HepG2 (cell line): ENCODE measurements around the gene SLC38A1. TPM values are rescaled to one million over a fixed set of nuclear protein-coding genes. Genes with fewer than 3 reads are reported as not detected.

Experiments
- ATAC-seq: fragments of 200-7000 bp; cut with Tn5 transposase; 3 replicates; pipeline ENCODE4 v1.9.1; 2020; ENCODE audit warnings: mild to moderate bottlenecking, moderate library complexity
- BruUV-seq: library from RNA; stranded (reverse); fragments of 400-500 nt; replicated peaks from 2 replicates; lab custom pipeline; 2021; lab: Mats Ljungman, UMichigan
- CTCF ChIA-PET: fragments of 300-600 bp; formaldehyde crosslinking; extraction: SDS; loops from one replicate; lab custom pipeline; 2021; ENCODE audit warnings: low total read pairs, inconsistent platforms, low intra/inter-chr PET ratio; lab: Yijun Ruan, JAX
- POLR2A ChIA-PET: fragments of 350-600 bp; sonication (Branson Sonifier 250); formaldehyde crosslinking; loops from one replicate; lab custom pipeline; 2020; ENCODE audit warnings: antibody characterized with exemption, inconsistent platforms; lab: Yijun Ruan, JAX
- DNase-seq: peaks from one replicate; pipeline ENCODE4 v3.0.0-alpha.2; 2015; ENCODE audit warnings: low spot score
- FAIRE-seq: peaks from 3 replicates; lab custom pipeline; 2011; peaks lifted over from hg19 to GRCh38; lab: Jason Lieb, UNC
- H2AFZ ChIP-seq: one replicate; pipeline ENCODE4 v1.6.1; 2011; ENCODE audit warnings: low read length, inconsistent platforms
- H3K27ac ChIP-seq: fragments of 300-600 bp; 3 replicates; pipeline ENCODE4 v1.8.0; 2011; ENCODE audit warnings: mixed run types, mild to moderate bottlenecking, mixed read lengths, low read length, inconsistent platforms; ENCODE audit not compliant: insufficient read depth; ENCODE audit errors: extremely low read length
- H3K27me3 ChIP-seq, 2 experiments: fragments of 200-600 bp in 1 of 2; 2 replicates in 1 of 2; 3 replicates in 1 of 2; pipeline versions ENCODE4 v1.6.0 to v1.8.0; 2011; ENCODE audit warnings: low read length in 2 of 2, mild to moderate bottlenecking in 2 of 2, moderate library complexity in 2 of 2, inconsistent platforms in 1 of 2; ENCODE audit not compliant: insufficient read depth in 2 of 2, control insufficient read depth in 1 of 2
- H3K36me3 ChIP-seq, 2 experiments: fragments of 200-600 bp in 1 of 2; replicated peaks in 1 of 2; 2 replicates in 1 of 2; 3 replicates in 1 of 2; pipeline versions ENCODE4 v1.5.1 to v1.8.0; 2011; ENCODE audit warnings: low read length in 2 of 2, inconsistent platforms in 1 of 2; ENCODE audit not compliant: insufficient read depth in 2 of 2, control insufficient read depth in 1 of 2
- H3K4me1 ChIP-seq: 2 replicates; pipeline ENCODE4 v1.5.1; 2012; ENCODE audit warnings: low read length, inconsistent platforms; ENCODE audit not compliant: insufficient read depth
- H3K4me2 ChIP-seq: 2 replicates; pipeline ENCODE4 v1.6.0; 2011; ENCODE audit warnings: low read depth, low read length, inconsistent platforms
- H3K4me3 ChIP-seq, 3 experiments: fragments of 200-600 bp in 1 of 3; sonication (generic), shearing (Covaris generic) in 1 of 3; replicated peaks in 1 of 3; 2 replicates each; pipeline ENCODE4 v1.5.1; 2011 to 2016; ENCODE audit warnings: low read length in 3 of 3, inconsistent platforms in 2 of 3, low read depth in 2 of 3, mild to moderate bottlenecking in 2 of 3, control low read depth in 1 of 3, mixed read lengths in 1 of 3; ENCODE audit not compliant: insufficient read depth in 1 of 3
- H3K79me2 ChIP-seq: one replicate; pipeline ENCODE4 v1.6.1; 2011; ENCODE audit warnings: low read length, inconsistent platforms; ENCODE audit not compliant: insufficient read depth
- H3K9ac ChIP-seq: 2 replicates; pipeline ENCODE4 v1.6.0; 2011; ENCODE audit warnings: mild to moderate bottlenecking, low read depth, low read length, inconsistent platforms; ENCODE audit not compliant: insufficient read depth
- H3K9me3 ChIP-seq: 2 replicates; pipeline ENCODE4 v1.5.1; 2012; ENCODE audit warnings: mild to moderate bottlenecking, low read length
- H4K20me1 ChIP-seq: 2 replicates; pipeline ENCODE4 v1.6.0; 2011; ENCODE audit warnings: inconsistent platforms, mild to moderate bottlenecking, low read length, moderate library complexity; ENCODE audit not compliant: insufficient read depth
- ARHGAP35 ChIP-seq: sonication (generic); formaldehyde crosslinking; IDR thresholded peaks from 2 replicates; pipeline ENCODE4 v1.9.0; 2022; ENCODE audit warnings: mild to moderate bottlenecking, inconsistent platforms, moderate library complexity, missing genetic modification reagents, borderline replicate concordance
- ARID2 ChIP-seq: sonication (generic); formaldehyde crosslinking; IDR thresholded peaks from 2 replicates; pipeline ENCODE4 v1.8.1; 2022; ENCODE audit warnings: mild to moderate bottlenecking, missing genetic modification reagents, borderline replicate concordance
- PHF21A ChIP-seq: sonication (generic); formaldehyde crosslinking; IDR thresholded peaks from 2 replicates; pipeline ENCODE4 v1.5.0; 2020; ENCODE audit warnings: mild to moderate bottlenecking, missing genetic modification reagents
- POLR2G ChIP-seq: fragments of 200-400 bp; formaldehyde crosslinking; IDR thresholded peaks from 2 replicates; pipeline ENCODE4 v1.6.1; 2018; ENCODE audit warnings: mild to moderate bottlenecking, low read depth, low read length, moderate library complexity
- RBM22 ChIP-seq: fragments of 200-400 bp; formaldehyde crosslinking; optimal IDR thresholded peaks from 2 replicates; pipeline ENCODE3; 2017; ENCODE audit warnings: mild to moderate bottlenecking, low read length, moderate library complexity
- RELA ChIP-seq: sonication (generic); formaldehyde crosslinking; IDR thresholded peaks from 2 replicates; pipeline ENCODE4 v1.4.0; 2020; ENCODE audit warnings: missing genetic modification reagents
- SKI ChIP-seq: fragments of 450-650 bp; IDR thresholded peaks from one replicate; pipeline ENCODE4 v1.6.1; 2018; ENCODE audit warnings: mild to moderate bottlenecking; ENCODE audit not compliant: partially characterized antibody
- ZBTB20 ChIP-seq: sonication (generic); formaldehyde crosslinking; IDR thresholded peaks from 2 replicates; pipeline ENCODE4 v1.8.1; 2023; ENCODE audit warnings: missing genetic modification reagents, low read depth, mild to moderate bottlenecking, borderline replicate concordance
- ZFP1 ChIP-seq: IDR thresholded peaks from 2 replicates; pipeline ENCODE4 v1.6.1; 2016
- ZNF414 ChIP-seq: sonication (generic); formaldehyde crosslinking; IDR thresholded peaks from 2 replicates; pipeline ENCODE4 v1.5.0; 2020; ENCODE audit warnings: missing genetic modification reagents
- ZNF790 ChIP-seq: sonication (generic); formaldehyde crosslinking; IDR thresholded peaks from 2 replicates; pipeline ENCODE4 v1.8.0; 2022; ENCODE audit warnings: missing genetic modification reagents, mild to moderate bottlenecking, borderline replicate concordance
- WGBS: methylation state at CpG from one replicate; pipeline ENCODE4 v1.1.6; 2017; ENCODE audit warnings: low lambda C conversion rate; 5-methylcytosine and 5-hydroxymethylcytosine counted together
- in situ Hi-C: cut with HindIII; loops from 2 replicates; pipeline ENCODE4 v1.10.0; 2017; ENCODE audit warnings: low pct_unique_long_range_greater_than_20kb; ENCODE audit not compliant: extremely low pct_ligation_motif_present
- intact Hi-C: fragments of 100-400 bp; cut with micrococcal nuclease; formaldehyde crosslinking; loops from one replicate; pipeline ENCODE4 v1.10.0; 2022; ENCODE audit not compliant: unreplicated experiment
- polyA plus RNA-seq, 8 experiments: library from polyadenylated mRNA; depleted of rRNA in 3 of 8; stranded (reverse) in 7 of 8; unstranded in 1 of 8; fragments of >200 nt; fragmentation: Illumina TruSeq in 4 of 8; extraction: Trizol in 4 of 8; gene quantifications; 2 replicates each; pipeline versions ENCODE4 v1.2.1 to v1.2.3, GENCODE V29; 2011 to 2016; ENCODE audit warnings: low read depth in 4 of 8, missing spikeins in 1 of 8, mixed read lengths in 1 of 8; ENCODE audit not compliant: insufficient read depth in 1 of 8
- total RNA-seq, 5 experiments: library from RNA; depleted of rRNA; stranded (reverse); fragments of >200 nt; fragmentation: Illumina TruSeq; extraction: Trizol; gene quantifications; 2 replicates each; pipeline ENCODE4 v1.2.3, GENCODE V29; 2016; ENCODE audit warnings: low read depth in 1 of 5

The SLC38A1 gene
- total and polyA plus RNA-seq, 2 of the 13 experiments (the other 11 are each of a cell fraction or from before 2014, with no cell fraction given) = 47.0 to 50.6 TPM

GRCh38 chr12:46181465-46181864 is 87.4 kb downstream of the SLC38A1 start:
- ATAC-seq (no peak), DNase-seq (no peak), FAIRE-seq (no peak)
- Histone ChIP-seq H4K20me1 (no peaks in the 10 kb centered on the region), H3K79me2 (no peaks in the 10 kb centered on the region), H3K27ac (no peak overlapping the region), H3K27me3 (no peaks in the 10 kb centered on the region), H3K36me3 (no peaks in the 10 kb centered on the region), H3K4me1 (0 out of 2 replicates have a peak, but pooled peaks cover 6% of the 10 kb centered on the region), H3K4me3 (no peak overlapping the region), H3K4me2 (no peak overlapping the region), H2AFZ (no peak overlapping the region), H3K9ac (no peak overlapping the region), H3K9me3 (no peaks in the 10 kb centered on the region)
- no TSS peak for BruUV-seq
- ChIA-PET CTCF (no interaction called here), POLR2A (no interaction called here)
- intact Hi-C loops = no loop called here
- in situ Hi-C loops = no loop called here
- WGBS = 100% methylated on average over 1 of the region's 1 CpG
- TF ChIP-seq ZNF790 (CRISPR knock-in tag) (no peak), RELA (CRISPR knock-in tag) (no peak), POLR2G (0 out of 2 replicates have a peak, but pooled peaks have one; percentile 19), RBM22 (peak; percentile 26)

GRCh38 chr12:46179693-46180452 is 89.0 kb downstream of the SLC38A1 start:
- Histone ChIP-seq H3K4me2 (no peak overlapping the region), H3K27ac (no peak overlapping the region), H3K4me1 (0 out of 2 replicates have a peak, but pooled peaks cover 6% of the 10 kb centered on the region), H3K9me3 (no peaks in the 10 kb centered on the region), H3K4me3 (no peak overlapping the region), H3K9ac (no peak overlapping the region), H3K27me3 (no peaks in the 10 kb centered on the region), H3K79me2 (no peaks in the 10 kb centered on the region), H3K36me3 (no peaks in the 10 kb centered on the region), H2AFZ (no peak overlapping the region), H4K20me1 (no peaks in the 10 kb centered on the region)
- FAIRE-seq (no peak), ATAC-seq (peak; percentile 24; the same call in 1 of the 3 replicates), DNase-seq (peak; percentile 2)
- BruUV-seq = no TSS peak
- TF ChIP-seq ZFP1 (CRISPR knock-in tag) (no peak), ARHGAP35 (CRISPR knock-in tag) (no peak), PHF21A (CRISPR knock-in tag) (no peak), ARID2 (no peak), ZNF414 (CRISPR knock-in tag) (no peak), ZBTB20 (CRISPR knock-in tag) (no peak), SKI (no peak)
- intact Hi-C loops (no loop called here), in situ Hi-C loops (no loop called here)
- ChIA-PET POLR2A (interaction anchor here (0.5 kb wide), 1 partner anchor 87 kb away, joined by 3 read pairs; no protein-coding TSS in a partner anchor), CTCF (no interaction called here)
- 66% methylated on average over 7 of the region's 7 CpGs for WGBS
